HepG2 (cell line): ENCODE data around the gene CRAT. TPM values are rescaled to one million over a fixed set of nuclear protein-coding genes. Genes with fewer than 3 reads are reported as not detected.

Experiments used
- ATAC-seq: fragments of 200-7000 bp; cut with Tn5 transposase; 3 replicates; pipeline ENCODE4 v1.9.1; 2020; ENCODE audit warnings: mild to moderate bottlenecking, moderate library complexity
- BruUV-seq: library from RNA; stranded (reverse); fragments of 400-500 nt; replicated peaks from 2 replicates; lab custom pipeline; 2021; lab: Mats Ljungman, UMichigan
- CTCF ChIA-PET: fragments of 300-600 bp; formaldehyde crosslinking; extraction: SDS; loops from one replicate; lab custom pipeline; 2021; ENCODE audit warnings: low total read pairs, inconsistent platforms, low intra/inter-chr PET ratio; lab: Yijun Ruan, JAX
- POLR2A ChIA-PET: fragments of 350-600 bp; sonication (Branson Sonifier 250); formaldehyde crosslinking; loops from one replicate; lab custom pipeline; 2020; ENCODE audit warnings: antibody characterized with exemption, inconsistent platforms; lab: Yijun Ruan, JAX
- DNase-seq: peaks from one replicate; pipeline ENCODE4 v3.0.0-alpha.2; 2015; ENCODE audit warnings: low spot score
- FAIRE-seq: peaks from 3 replicates; lab custom pipeline; 2011; peaks lifted over from hg19 to GRCh38; lab: Jason Lieb, UNC
- H2AFZ ChIP-seq: one replicate; pipeline ENCODE4 v1.6.1; 2011; ENCODE audit warnings: low read length, inconsistent platforms
- H3K27ac ChIP-seq: fragments of 300-600 bp; 3 replicates; pipeline ENCODE4 v1.8.0; 2011; ENCODE audit warnings: mixed run types, mild to moderate bottlenecking, mixed read lengths, low read length, inconsistent platforms; ENCODE audit not compliant: insufficient read depth; ENCODE audit errors: extremely low read length
- H3K27me3 ChIP-seq, 2 experiments: fragments of 200-600 bp in 1 of 2; 2 replicates in 1 of 2; 3 replicates in 1 of 2; pipeline versions ENCODE4 v1.6.0 to v1.8.0; 2011; ENCODE audit warnings: low read length in 2 of 2, mild to moderate bottlenecking in 2 of 2, moderate library complexity in 2 of 2, inconsistent platforms in 1 of 2; ENCODE audit not compliant: insufficient read depth in 2 of 2, control insufficient read depth in 1 of 2
- H3K36me3 ChIP-seq, 2 experiments: fragments of 200-600 bp in 1 of 2; replicated peaks in 1 of 2; 2 replicates in 1 of 2; 3 replicates in 1 of 2; pipeline versions ENCODE4 v1.5.1 to v1.8.0; 2011; ENCODE audit warnings: low read length in 2 of 2, inconsistent platforms in 1 of 2; ENCODE audit not compliant: insufficient read depth in 2 of 2, control insufficient read depth in 1 of 2
- H3K4me1 ChIP-seq: 2 replicates; pipeline ENCODE4 v1.5.1; 2012; ENCODE audit warnings: low read length, inconsistent platforms; ENCODE audit not compliant: insufficient read depth
- H3K4me2 ChIP-seq: 2 replicates; pipeline ENCODE4 v1.6.0; 2011; ENCODE audit warnings: low read depth, low read length, inconsistent platforms
- H3K4me3 ChIP-seq, 3 experiments: fragments of 200-600 bp in 1 of 3; sonication (generic), shearing (Covaris generic) in 1 of 3; replicated peaks in 1 of 3; 2 replicates each; pipeline ENCODE4 v1.5.1; 2011 to 2016; ENCODE audit warnings: low read length in 3 of 3, inconsistent platforms in 2 of 3, low read depth in 2 of 3, mild to moderate bottlenecking in 2 of 3, control low read depth in 1 of 3, mixed read lengths in 1 of 3; ENCODE audit not compliant: insufficient read depth in 1 of 3
- H3K79me2 ChIP-seq: one replicate; pipeline ENCODE4 v1.6.1; 2011; ENCODE audit warnings: low read length, inconsistent platforms; ENCODE audit not compliant: insufficient read depth
- H3K9ac ChIP-seq: 2 replicates; pipeline ENCODE4 v1.6.0; 2011; ENCODE audit warnings: mild to moderate bottlenecking, low read depth, low read length, inconsistent platforms; ENCODE audit not compliant: insufficient read depth
- H3K9me3 ChIP-seq: 2 replicates; pipeline ENCODE4 v1.5.1; 2012; ENCODE audit warnings: mild to moderate bottlenecking, low read length
- H4K20me1 ChIP-seq: 2 replicates; pipeline ENCODE4 v1.6.0; 2011; ENCODE audit warnings: inconsistent platforms, mild to moderate bottlenecking, low read length, moderate library complexity; ENCODE audit not compliant: insufficient read depth
- ARNTL ChIP-seq: sonication (generic); formaldehyde crosslinking; IDR thresholded peaks from 2 replicates; pipeline ENCODE4 v1.4.0; 2020; ENCODE audit warnings: mild to moderate bottlenecking, missing genetic modification reagents
- FOXO1 ChIP-seq: sonication (generic); formaldehyde crosslinking; IDR thresholded peaks from 2 replicates; pipeline ENCODE4 v1.4.0; 2020; ENCODE audit warnings: missing genetic modification reagents
- FOXO4 ChIP-seq: sonication (generic); formaldehyde crosslinking; conservative IDR thresholded peaks from 2 replicates; pipeline ENCODE4 v1.8.1; 2023; ENCODE audit warnings: missing genetic modification reagents
- POGK ChIP-seq: sonication (generic); formaldehyde crosslinking; conservative IDR thresholded peaks from 2 replicates; pipeline ENCODE4 v1.8.0; 2022; ENCODE audit warnings: mild to moderate bottlenecking, moderate library complexity, missing genetic modification reagents
- SRF ChIP-seq: IDR thresholded peaks from 2 replicates; pipeline ENCODE4 v1.6.1; 2011; ENCODE audit warnings: mild to moderate bottlenecking, low read depth, low read length, moderate library complexity
- TMF1 ChIP-seq: sonication (generic); formaldehyde crosslinking; IDR thresholded peaks from 2 replicates; pipeline ENCODE4 v1.8.1; 2022; ENCODE audit warnings: low read depth, missing genetic modification reagents
- ZBTB39 ChIP-seq: sonication (generic); formaldehyde crosslinking; IDR thresholded peaks from 2 replicates; pipeline ENCODE4 v1.5.0; 2020; ENCODE audit warnings: missing genetic modification reagents
- ZBTB7B ChIP-seq: sonication (generic); formaldehyde crosslinking; IDR thresholded peaks from 2 replicates; pipeline ENCODE4 v1.4.0; 2020; ENCODE audit warnings: missing genetic modification reagents
- ZNF24 ChIP-seq: fragments of 450-650 bp; IDR thresholded peaks from 2 replicates; pipeline ENCODE4 v1.6.1; 2017; ENCODE audit warnings: antibody characterized with exemption, mild to moderate bottlenecking
- ZNF343 ChIP-seq: sonication (generic); formaldehyde crosslinking; IDR thresholded peaks from 2 replicates; pipeline ENCODE4 v1.4.0; 2020; ENCODE audit warnings: mild to moderate bottlenecking, missing genetic modification reagents
- ZNF350 ChIP-seq: sonication (generic); formaldehyde crosslinking; IDR thresholded peaks from 2 replicates; pipeline ENCODE4 v1.4.0; 2020; ENCODE audit warnings: mild to moderate bottlenecking, low read depth, missing genetic modification reagents, borderline replicate concordance
- ZNF574 ChIP-seq: sonication (generic); formaldehyde crosslinking; IDR thresholded peaks from 2 replicates; pipeline ENCODE4 v1.4.0; 2020; ENCODE audit warnings: missing genetic modification reagents
- ZNF619 ChIP-seq: sonication (generic); formaldehyde crosslinking; IDR thresholded peaks from 2 replicates; pipeline ENCODE4 v1.4.0; 2020; ENCODE audit warnings: mild to moderate bottlenecking, missing genetic modification reagents
- ZNF629 ChIP-seq: sonication (generic); formaldehyde crosslinking; conservative IDR thresholded peaks from 2 replicates; pipeline ENCODE4 v1.5.0; 2020; ENCODE audit warnings: missing genetic modification reagents
- ZNF777 ChIP-seq: sonication (generic); formaldehyde crosslinking; IDR thresholded peaks from 2 replicates; pipeline ENCODE4 v1.4.0; 2020; ENCODE audit warnings: missing genetic modification reagents
- ZNF780A ChIP-seq: sonication (generic); formaldehyde crosslinking; IDR thresholded peaks from 2 replicates; pipeline ENCODE4 v1.8.0; 2022; ENCODE audit warnings: mild to moderate bottlenecking, missing genetic modification reagents, moderate library complexity
- WGBS: methylation state at CpG from one replicate; pipeline ENCODE4 v1.1.6; 2017; ENCODE audit warnings: low lambda C conversion rate; 5-methylcytosine and 5-hydroxymethylcytosine counted together
- in situ Hi-C: cut with HindIII; loops from 2 replicates; pipeline ENCODE4 v1.10.0; 2017; ENCODE audit warnings: low pct_unique_long_range_greater_than_20kb; ENCODE audit not compliant: extremely low pct_ligation_motif_present
- intact Hi-C: fragments of 100-400 bp; cut with micrococcal nuclease; formaldehyde crosslinking; loops from one replicate; pipeline ENCODE4 v1.10.0; 2022; ENCODE audit not compliant: unreplicated experiment
- polyA plus RNA-seq, 8 experiments: library from polyadenylated mRNA; depleted of rRNA in 3 of 8; stranded (reverse) in 7 of 8; unstranded in 1 of 8; fragments of >200 nt; fragmentation: Illumina TruSeq in 4 of 8; extraction: Trizol in 4 of 8; gene quantifications; 2 replicates each; pipeline versions ENCODE4 v1.2.1 to v1.2.3, GENCODE V29; 2011 to 2016; ENCODE audit warnings: low read depth in 4 of 8, missing spikeins in 1 of 8, mixed read lengths in 1 of 8; ENCODE audit not compliant: insufficient read depth in 1 of 8
- total RNA-seq, 5 experiments: library from RNA; depleted of rRNA; stranded (reverse); fragments of >200 nt; fragmentation: Illumina TruSeq; extraction: Trizol; gene quantifications; 2 replicates each; pipeline ENCODE4 v1.2.3, GENCODE V29; 2016; ENCODE audit warnings: low read depth in 1 of 5

Gene CRAT
- total and polyA plus RNA-seq, 2 of the 13 experiments (the other 11 are each of a cell fraction or from before 2014, with no cell fraction given), result 26.1 to 26.6 TPM

- intact Hi-C loops, result loop anchor here (5.0 kb wide), 1 partner anchor 44 kb away; the partner anchor contains the start of gene MIGA2
- in situ Hi-C loops, result no loop called here
- 0 out of 2 replicates have a peak, but pooled peaks have one; percentile 1 for TF ChIP-seq ZNF343 (CRISPR knock-in tag)
- peak; percentile 32; the same call in 1 of the 2 replicates for TF ChIP-seq ZNF777 (CRISPR knock-in tag)
- 0 out of 2 replicates have a peak, but pooled peaks have one; percentile 9 for TF ChIP-seq FOXO1 (CRISPR knock-in tag)
- TF ChIP-seq ZNF350 (CRISPR knock-in tag), result 0 out of 2 replicates have a peak, but pooled peaks have one; percentile 12
- no peak for TF ChIP-seq SRF
- TF ChIP-seq ZNF24, result no peak
- TF ChIP-seq ZNF574 (CRISPR knock-in tag), result 0 out of 2 replicates have a peak, but pooled peaks have one; percentile 4
- TF ChIP-seq FOXO4 (CRISPR knock-in tag), result 0 out of 2 replicates have a peak, but pooled peaks have one; percentile 60
- no peak for TF ChIP-seq ZBTB7B (CRISPR knock-in tag)
- TF ChIP-seq TMF1 (CRISPR knock-in tag), result 0 out of 2 replicates have a peak, but pooled peaks have one; percentile 3
- 0 out of 2 replicates have a peak, but pooled peaks have one; percentile 5 for TF ChIP-seq ZNF619
- 0 out of 2 replicates have a peak, but pooled peaks have one; percentile 12 for TF ChIP-seq POGK
- no peak for TF ChIP-seq ZBTB39
- TF ChIP-seq ZNF629 (CRISPR knock-in tag), result 0 out of 2 replicates have a peak, but pooled peaks have one; percentile 19
- no peak for TF ChIP-seq ARNTL (CRISPR knock-in tag)
- TF ChIP-seq ZNF780A, result no peak
These were observed 29.1 kb downstream of the CRAT start for GRCh38 chr9:129081388-129081904.

More at GRCh38 chr9:129081388-129081904, 29.1 kb downstream of the CRAT start:
- FAIRE-seq, result no peak
- Histone ChIP-seq H3K27me3 (no peaks in the 10 kb centered on the region), H4K20me1 (no peaks in the 10 kb centered on the region), H3K79me2 (peaks cover 41% of the 10 kb centered on the region), H3K4me2 (peak overlapping the region; percentile 99), H3K36me3 (peaks cover 10 to 22% of the 10 kb centered on the region in 2 experiments), H3K4me1 (peaks cover 64% of the 10 kb centered on the region), H3K9ac (peak overlapping the region; percentile 90), H2AFZ (no peak overlapping the region), H3K9me3 (no peaks in the 10 kb centered on the region), H3K4me3 (peak overlapping the region; percentile 65 to 97 (median 87)), H3K27ac (peak overlapping the region; percentile 84)
- DNase-seq, result no peak
- ChIA-PET CTCF (no interaction called here), POLR2A (interaction anchor here (0.8 to 1.8 kb wide), 16 partner anchors 9 to 416 kb away, joined by 3 to 18 read pairs (median 6); partner anchors contain the start of genes CRAT, MIGA2, PTPA and SH3GLB2)
- WGBS, result 3% methylated on average over 8 of the region's 30 CpGs
- ATAC-seq, result peak; percentile 66; the same call in 2 of the 3 replicates
- TSS peak; percentile 71 for BruUV-seq
